Measurements from ENCODE around the gene TMEM225B.
"Not testable (repeated sequence)": the region's sequence is repeated elsewhere in the genome, so short reads cannot be mapped to it uniquely, and the experiment has no call there.

Gene TMEM225B

GRCh38 chr7:99624484-99624883 lies 26.4 kb downstream of the TMEM225B start:
- DNase-seq: peak; percentile 66

- DNase-seq: no peak
These were observed 27.3 kb downstream of the TMEM225B start for GRCh38 chr7:99625321-99625720.

GRCh38 chr7:99625961-99626360 lies 27.9 kb downstream of the TMEM225B start:
- DNase-seq: no peak

GRCh38 chr7:99626661-99627060 lies 28.6 kb downstream of the TMEM225B start:
- no peak for DNase-seq

GRCh38 chr7:99627513-99627912 lies 29.4 kb downstream of the TMEM225B start:
- no peak for DNase-seq

- DNase-seq: no peak
These were observed 30.7 kb downstream of the TMEM225B start for GRCh38 chr7:99628471-99629465.

GRCh38 chr7:99629643-99630042 lies 31.6 kb downstream of the TMEM225B start:
- no peak for DNase-seq

- no peak for DNase-seq
These were observed 33.4 kb downstream of the TMEM225B start for GRCh38 chr7:99631295-99632109.

GRCh38 chr7:99637414-99637813 lies 39.3 kb downstream of the TMEM225B start:
- DNase-seq: not testable (repeated sequence)

- DNase-seq: no peak
These were observed 40.7 kb downstream of the TMEM225B start for GRCh38 chr7:99638731-99639130.

GRCh38 chr7:99639267-99639666 lies 41.2 kb downstream of the TMEM225B start:
- no peak for DNase-seq

- no peak for DNase-seq
These were observed 44.0 kb downstream of the TMEM225B start for GRCh38 chr7:99642027-99642426.

GRCh38 chr7:99643464-99643863 lies 45.4 kb downstream of the TMEM225B start:
- no peak for DNase-seq

- no peak for DNase-seq
These were observed 46.4 kb downstream of the TMEM225B start for GRCh38 chr7:99644431-99644830.

GRCh38 chr7:99645590-99645989 lies 47.5 kb downstream of the TMEM225B start:
- DNase-seq: no peak

- DNase-seq: no peak
These were observed 50.8 kb downstream of the TMEM225B start for GRCh38 chr7:99648843-99649242.

- DNase-seq: no peak
These were observed 53.2 kb downstream of the TMEM225B start for GRCh38 chr7:99651290-99651689.

GRCh38 chr7:99652671-99653070 lies 54.6 kb downstream of the TMEM225B start:
- no peak for DNase-seq

- DNase-seq: not testable (repeated sequence)
These were observed 55.2 kb downstream of the TMEM225B start for GRCh38 chr7:99653269-99653668.

GRCh38 chr7:99653754-99654153 lies 55.7 kb downstream of the TMEM225B start:
- DNase-seq: no peak

GRCh38 chr7:99654626-99655025 lies 56.6 kb downstream of the TMEM225B start:
- not testable (repeated sequence) for DNase-seq

- not testable (repeated sequence) for DNase-seq
These were observed 59.8 kb downstream of the TMEM225B start for GRCh38 chr7:99657879-99658278.
